ENCODE data around the gene TLR4. TPM values are rescaled to one million over a fixed set of nuclear protein-coding genes. Genes with fewer than 3 reads are reported as not detected.

Gene TLR4
- total and polyA plus RNA-seq, 8 donors = 0.29 to 24.8 (median 3.1) TPM

- H3K4me1 ChIP-seq = no peaks in the 10 kb centered on the region
- no peak overlapping the region for H3K27ac ChIP-seq
- no peak overlapping the region for H3K4me3 ChIP-seq
- WGBS, 5 donors = 58 to 78% (median 70%) methylated on average over 4 of the region's 4 CpGs
- H3K27me3 ChIP-seq = peaks cover 0 to 3% (median 0%) of the 10 kb centered on the region in 3 donors
- DNase-seq = no peak
- TF ChIP-seq EP300 (IDR thresholded peaks at IDR 0.05) (no peak), POLR2A (IDR thresholded peaks at IDR 0.05) (no peak), POLR2AphosphoS5 (IDR thresholded peaks at IDR 0.05) (no peak)
- TF ChIP-seq, protein P1, sequence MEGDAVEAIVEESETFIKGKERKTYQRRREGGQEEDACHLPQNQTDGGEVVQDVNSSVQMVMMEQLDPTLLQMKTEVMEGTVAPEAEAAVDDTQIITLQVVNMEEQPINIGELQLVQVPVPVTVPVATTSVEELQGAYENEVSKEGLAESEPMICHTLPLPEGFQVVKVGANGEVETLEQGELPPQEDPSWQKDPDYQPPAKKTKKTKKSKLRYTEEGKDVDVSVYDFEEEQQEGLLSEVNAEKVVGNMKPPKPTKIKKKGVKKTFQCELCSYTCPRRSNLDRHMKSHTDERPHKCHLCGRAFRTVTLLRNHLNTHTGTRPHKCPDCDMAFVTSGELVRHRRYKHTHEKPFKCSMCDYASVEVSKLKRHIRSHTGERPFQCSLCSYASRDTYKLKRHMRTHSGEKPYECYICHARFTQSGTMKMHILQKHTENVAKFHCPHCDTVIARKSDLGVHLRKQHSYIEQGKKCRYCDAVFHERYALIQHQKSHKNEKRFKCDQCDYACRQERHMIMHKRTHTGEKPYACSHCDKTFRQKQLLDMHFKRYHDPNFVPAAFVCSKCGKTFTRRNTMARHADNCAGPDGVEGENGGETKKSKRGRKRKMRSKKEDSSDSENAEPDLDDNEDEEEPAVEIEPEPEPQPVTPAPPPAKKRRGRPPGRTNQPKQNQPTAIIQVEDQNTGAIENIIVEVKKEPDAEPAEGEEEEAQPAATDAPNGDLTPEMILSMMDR (IDR thresholded peaks at IDR 0.05) = no peak
- no peaks in the 10 kb centered on the region for H3K36me3 ChIP-seq
- no peaks in the 10 kb centered on the region for H3K9me3 ChIP-seq
- intact Hi-C loops (cut with DNase I; ENCODE audit: low total_unique reads) = no loop called here
Observed at GRCh38 chr9:117763314-117763713, 59.1 kb downstream of the TLR4 start.

DNA sequence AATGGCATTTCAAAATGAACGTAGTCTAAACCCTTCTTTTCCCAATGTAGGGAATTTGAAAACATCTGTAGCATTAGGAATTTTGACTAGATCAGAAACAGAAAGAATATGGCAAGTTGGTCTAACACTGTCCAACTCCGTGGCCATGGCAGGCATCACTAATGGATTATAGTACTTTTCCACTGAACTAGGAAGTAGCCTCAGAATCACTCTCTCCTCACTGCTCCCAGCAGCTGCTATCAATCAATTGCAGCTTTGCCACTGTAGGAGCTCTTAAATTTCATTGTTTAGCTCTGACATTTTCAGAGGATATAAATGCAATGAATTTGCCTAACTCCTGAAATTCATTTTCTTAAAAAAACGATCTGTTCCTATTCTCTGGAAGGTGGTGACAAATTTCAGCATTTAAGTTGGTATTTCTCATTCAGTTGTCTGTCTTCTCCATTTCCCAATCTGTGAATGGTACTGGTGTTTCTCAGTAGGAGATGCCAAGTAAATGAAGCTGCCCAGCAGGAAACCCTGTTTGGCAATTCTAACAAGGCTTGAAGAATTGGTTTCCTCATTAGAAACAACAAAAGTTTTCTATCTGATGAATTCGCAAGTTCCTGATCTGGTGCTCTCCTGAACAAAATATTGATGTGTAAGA, 64.7 kb downstream of the TLR4 start:
- intact Hi-C loops (cut with DNase I; ENCODE audit: low total_unique reads) = no loop called here
- H3K4me3 ChIP-seq = no peak overlapping the region
- no peak overlapping the region for H3K27ac ChIP-seq
- no peaks in the 10 kb centered on the region for H3K4me1 ChIP-seq
- no peaks in the 10 kb centered on the region for H3K36me3 ChIP-seq
- no peaks in the 10 kb centered on the region for H3K9me3 ChIP-seq
- peaks cover 0 to 3% (median 0%) of the 10 kb centered on the region in 3 donors for H3K27me3 ChIP-seq
- TF ChIP-seq, protein P1 (IDR thresholded peaks at IDR 0.05) = no peak
- DNase-seq = no peak
- WGBS, 5 donors = 47 to 62% (median 60%) methylated on average over 4 of the region's 4 CpGs

- no peaks in the 10 kb centered on the region for H3K9me3 ChIP-seq
- WGBS, 5 donors = 74 to 83% (median 78%) methylated on average over 4 of the region's 4 CpGs
- DNase-seq = no peak
- H3K4me3 ChIP-seq = no peak overlapping the region
- no peaks in the 10 kb centered on the region for H3K27me3 ChIP-seq
- H3K27ac ChIP-seq = no peak overlapping the region
- no peaks in the 10 kb centered on the region for H3K36me3 ChIP-seq
- intact Hi-C loops (cut with DNase I; ENCODE audit: low total_unique reads) = no loop called here
- TF ChIP-seq POLR2A (IDR thresholded peaks at IDR 0.05) = no peak
- no peak for TF ChIP-seq POLR2AphosphoS5 (IDR thresholded peaks at IDR 0.05)
- TF ChIP-seq, protein P1 (IDR thresholded peaks at IDR 0.05) = no peak
- no peaks in the 10 kb centered on the region for H3K4me1 ChIP-seq
Observed at GRCh38 chr9:117771136-117771535, 66.9 kb downstream of the TLR4 start.

GRCh38 chr9:117772960-117773359, 68.8 kb downstream of the TLR4 start:
- no peak for TF ChIP-seq POLR2AphosphoS5 (IDR thresholded peaks at IDR 0.05)
- TF ChIP-seq EP300 (IDR thresholded peaks at IDR 0.05) = no peak
- TF ChIP-seq, protein P1 (IDR thresholded peaks at IDR 0.05) = no peak
- TF ChIP-seq POLR2A (IDR thresholded peaks at IDR 0.05) = no peak
- no peaks in the 10 kb centered on the region for H3K27me3 ChIP-seq
- WGBS, 5 donors = 54 to 77% (median 61%) methylated on average over 2 to 3 of the region's 3 CpGs
- DNase-seq = no peak
- H3K4me3 ChIP-seq = no peak overlapping the region
- intact Hi-C loops (cut with DNase I; ENCODE audit: low total_unique reads) = no loop called here
- no peaks in the 10 kb centered on the region for H3K4me1 ChIP-seq
- H3K9me3 ChIP-seq = no peaks in the 10 kb centered on the region
- no peak overlapping the region for H3K27ac ChIP-seq
- no peaks in the 10 kb centered on the region for H3K36me3 ChIP-seq

Small RNA genes within 50 kb of the gene (small RNA-seq; reads per million reads assigned to genes)
- 0 reads per million in 4 donors for gene RNU6-1082P

Data from stomach (tissue), 9 donors.